Measurements from ENCODE around the gene SPATA1. TPM values are rescaled to one million over a fixed set of nuclear protein-coding genes. Genes with fewer than 3 reads are reported as not detected.

Gene SPATA1
- polyA plus RNA-seq, 1 of the 3 experiments (the other 2 are of a cell fraction) = 1.2 TPM

DNA sequence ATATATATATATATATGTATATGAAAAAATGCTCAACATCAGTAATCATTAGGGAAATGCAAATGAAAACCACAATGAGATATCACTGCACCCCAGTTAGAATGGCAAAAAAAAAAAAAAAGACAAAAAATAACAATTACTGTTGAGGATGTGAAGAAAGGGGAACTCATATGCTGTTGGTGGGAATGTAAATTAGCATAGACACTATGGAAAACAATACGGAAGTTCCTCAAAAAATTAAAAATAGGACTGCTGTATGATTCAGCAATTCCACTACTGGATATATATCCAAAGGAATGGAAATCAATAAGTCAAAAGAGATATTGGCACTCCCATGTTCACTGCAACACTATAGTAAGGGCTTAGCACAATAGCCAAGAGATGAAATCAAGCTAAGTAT lies 109.6 kb downstream of the SPATA1 start:
- POLR2A ChIA-PET = no interaction called here
- H3K79me2 ChIP-seq (ENCODE audit: insufficient read depth) = no peaks in the 10 kb centered on the region
- no peak overlapping the region for H3K4me2 ChIP-seq
- H3K4me1 ChIP-seq (ENCODE audit: control insufficient read depth in 1 of 2, insufficient read depth in 2 of 2, low read depth in 1 of 2, low read length in 1 of 2) = peaks cover 13 to 14% of the 10 kb centered on the region in 2 experiments; a peak in 2 of 4 replicates
- no peak overlapping the region for H2AFZ ChIP-seq (ENCODE audit: low read depth)
- peaks cover 21% of the 10 kb centered on the region for H3F3A ChIP-seq (replicated peaks; ENCODE audit: insufficient read depth)
- H4K20me1 ChIP-seq (ENCODE audit: insufficient read depth) = no peaks in the 10 kb centered on the region
- no peaks in the 10 kb centered on the region for H3K9me2 ChIP-seq
- 92% methylated on average over 1 of the region's 1 CpG for WGBS (ENCODE audit: low lambda C conversion rate)
- H3K27ac ChIP-seq (ENCODE audit: low read depth in 2 of 2, low read length in 1 of 2) = no peak overlapping the region
- no peak for DNase-seq
- TF ChIP-seq FOXJ3 (CRISPR knock-in tag; IDR thresholded peaks at IDR 0.05) (no peak), POLR2AphosphoS5 (IDR thresholded peaks at IDR 0.05; ENCODE audit: low read depth, low read length) (no peak), EZH2phosphoT487 (IDR thresholded peaks at IDR 0.05; ENCODE audit: borderline replicate concordance, low read depth) (no peak), GATA2 (CRISPR knock-in tag; IDR thresholded peaks at IDR 0.05) (no peak), CHD2 (IDR thresholded peaks at IDR 0.05; ENCODE audit: low read length, partially characterized antibody) (no peak), USF2 (IDR thresholded peaks at IDR 0.05; ENCODE audit: borderline replicate concordance, low read depth, low read length) (no peak), RCOR1 (IDR thresholded peaks at IDR 0.05; ENCODE audit: low read length) (no peak), FOSL2 (IDR thresholded peaks at IDR 0.05; ENCODE audit: borderline replicate concordance, low read depth) (no peak), TEAD4 (IDR thresholded peaks at IDR 0.05; ENCODE audit: borderline replicate concordance, insufficient read depth) (no peak), RAD21 (IDR thresholded peaks at IDR 0.05; ENCODE audit: low read length) (no peak), SMC3 (IDR thresholded peaks at IDR 0.05; ENCODE audit: low read depth, low read length) (no peak), YY1 (IDR thresholded peaks at IDR 0.05; ENCODE audit: low read depth) (no peak), JUND (IDR thresholded peaks at IDR 0.05) (no peak), FOXM1 (IDR thresholded peaks at IDR 0.05; ENCODE audit: low read depth) (no peak), SIN3A (IDR thresholded peaks at IDR 0.05; ENCODE audit: borderline replicate concordance, low read depth, low read length) (no peak), ELF1 (IDR thresholded peaks at IDR 0.05) (no peak)
- TF ChIP-seq, protein P1, sequence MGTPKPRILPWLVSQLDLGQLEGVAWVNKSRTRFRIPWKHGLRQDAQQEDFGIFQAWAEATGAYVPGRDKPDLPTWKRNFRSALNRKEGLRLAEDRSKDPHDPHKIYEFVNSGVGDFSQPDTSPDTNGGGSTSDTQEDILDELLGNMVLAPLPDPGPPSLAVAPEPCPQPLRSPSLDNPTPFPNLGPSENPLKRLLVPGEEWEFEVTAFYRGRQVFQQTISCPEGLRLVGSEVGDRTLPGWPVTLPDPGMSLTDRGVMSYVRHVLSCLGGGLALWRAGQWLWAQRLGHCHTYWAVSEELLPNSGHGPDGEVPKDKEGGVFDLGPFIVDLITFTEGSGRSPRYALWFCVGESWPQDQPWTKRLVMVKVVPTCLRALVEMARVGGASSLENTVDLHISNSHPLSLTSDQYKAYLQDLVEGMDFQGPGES (IDR thresholded peaks at IDR 0.05; ENCODE audit: low read depth, low read length) = no peak
- TF ChIP-seq, protein P2, sequence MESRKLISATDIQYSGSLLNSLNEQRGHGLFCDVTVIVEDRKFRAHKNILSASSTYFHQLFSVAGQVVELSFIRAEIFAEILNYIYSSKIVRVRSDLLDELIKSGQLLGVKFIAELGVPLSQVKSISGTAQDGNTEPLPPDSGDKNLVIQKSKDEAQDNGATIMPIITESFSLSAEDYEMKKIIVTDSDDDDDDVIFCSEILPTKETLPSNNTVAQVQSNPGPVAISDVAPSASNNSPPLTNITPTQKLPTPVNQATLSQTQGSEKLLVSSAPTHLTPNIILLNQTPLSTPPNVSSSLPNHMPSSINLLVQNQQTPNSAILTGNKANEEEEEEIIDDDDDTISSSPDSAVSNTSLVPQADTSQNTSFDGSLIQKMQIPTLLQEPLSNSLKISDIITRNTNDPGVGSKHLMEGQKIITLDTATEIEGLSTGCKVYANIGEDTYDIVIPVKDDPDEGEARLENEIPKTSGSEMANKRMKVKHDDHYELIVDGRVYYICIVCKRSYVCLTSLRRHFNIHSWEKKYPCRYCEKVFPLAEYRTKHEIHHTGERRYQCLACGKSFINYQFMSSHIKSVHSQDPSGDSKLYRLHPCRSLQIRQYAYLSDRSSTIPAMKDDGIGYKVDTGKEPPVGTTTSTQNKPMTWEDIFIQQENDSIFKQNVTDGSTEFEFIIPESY (IDR thresholded peaks at IDR 0.05; ENCODE audit: borderline replicate concordance, low read depth) = no peak
- TF ChIP-seq, protein P3, sequence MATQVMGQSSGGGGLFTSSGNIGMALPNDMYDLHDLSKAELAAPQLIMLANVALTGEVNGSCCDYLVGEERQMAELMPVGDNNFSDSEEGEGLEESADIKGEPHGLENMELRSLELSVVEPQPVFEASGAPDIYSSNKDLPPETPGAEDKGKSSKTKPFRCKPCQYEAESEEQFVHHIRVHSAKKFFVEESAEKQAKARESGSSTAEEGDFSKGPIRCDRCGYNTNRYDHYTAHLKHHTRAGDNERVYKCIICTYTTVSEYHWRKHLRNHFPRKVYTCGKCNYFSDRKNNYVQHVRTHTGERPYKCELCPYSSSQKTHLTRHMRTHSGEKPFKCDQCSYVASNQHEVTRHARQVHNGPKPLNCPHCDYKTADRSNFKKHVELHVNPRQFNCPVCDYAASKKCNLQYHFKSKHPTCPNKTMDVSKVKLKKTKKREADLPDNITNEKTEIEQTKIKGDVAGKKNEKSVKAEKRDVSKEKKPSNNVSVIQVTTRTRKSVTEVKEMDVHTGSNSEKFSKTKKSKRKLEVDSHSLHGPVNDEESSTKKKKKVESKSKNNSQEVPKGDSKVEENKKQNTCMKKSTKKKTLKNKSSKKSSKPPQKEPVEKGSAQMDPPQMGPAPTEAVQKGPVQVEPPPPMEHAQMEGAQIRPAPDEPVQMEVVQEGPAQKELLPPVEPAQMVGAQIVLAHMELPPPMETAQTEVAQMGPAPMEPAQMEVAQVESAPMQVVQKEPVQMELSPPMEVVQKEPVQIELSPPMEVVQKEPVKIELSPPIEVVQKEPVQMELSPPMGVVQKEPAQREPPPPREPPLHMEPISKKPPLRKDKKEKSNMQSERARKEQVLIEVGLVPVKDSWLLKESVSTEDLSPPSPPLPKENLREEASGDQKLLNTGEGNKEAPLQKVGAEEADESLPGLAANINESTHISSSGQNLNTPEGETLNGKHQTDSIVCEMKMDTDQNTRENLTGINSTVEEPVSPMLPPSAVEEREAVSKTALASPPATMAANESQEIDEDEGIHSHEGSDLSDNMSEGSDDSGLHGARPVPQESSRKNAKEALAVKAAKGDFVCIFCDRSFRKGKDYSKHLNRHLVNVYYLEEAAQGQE (IDR thresholded peaks at IDR 0.05; ENCODE audit: low read depth, low read length) = no peak
- no peak overlapping the region for H3K9ac ChIP-seq
- H3K36me3 ChIP-seq (replicated peaks in 1 of 2; ENCODE audit: control insufficient read depth in 1 of 2, insufficient read depth in 2 of 2, low read length in 1 of 2) = no peaks in the 10 kb centered on the region
- H3K27me3 ChIP-seq (ENCODE audit: insufficient read depth) = no peaks in the 10 kb centered on the region
- no peak overlapping the region for H3K4me3 ChIP-seq (ENCODE audit: low read depth in 2 of 2, low read length in 1 of 2)
- CTCF ChIA-PET = no interaction called here
- H3K9me3 ChIP-seq = peaks cover 5% of the 10 kb centered on the region
